Activated CD8-positive, alpha-beta T cell treated with anti-CD3 and anti-CD28 coated beads, Interleukin-2, amount 10 ng/mL, durations not matched to agents 7 days and 5 days (primary cell): ENCODE data around the gene APBA3. TPM values are rescaled to one million over a fixed set of nuclear protein-coding genes. Genes with fewer than 3 reads are reported as not detected.

Source experiments
- ATAC-seq: fragments of 150-1000 bp; cut with Tn5 transposase; one replicate; pipeline ENCODE4 v1.10.0; 2021; ENCODE audit warnings: moderate library complexity
- CTCF ChIA-PET: fragments of 350-600 bp; sonication (Branson Sonifier 250); formaldehyde crosslinking; loops from one replicate; lab custom pipeline; 2021; ENCODE audit warnings: antibody characterized with exemption; lab: Charles Lee
- POLR2A ChIA-PET: fragments of 350-600 bp; sonication (Branson Sonifier 250); formaldehyde crosslinking; loops from one replicate; lab custom pipeline; 2021; ENCODE audit warnings: antibody characterized with exemption; lab: Charles Lee
- DNase-seq: peaks from one replicate; pipeline ENCODE4 v3.0.0-alpha.2; 2020
- H3K27ac Mint-ChIP-seq: one replicate; pipeline ENCODE4 v1.8.0; 2021; ENCODE audit warnings: mild to moderate bottlenecking, mixed read lengths
- H3K27me3 Mint-ChIP-seq: one replicate; pipeline ENCODE4 v1.8.0; 2021; ENCODE audit warnings: low read depth, mixed read lengths
- H3K36me3 Mint-ChIP-seq: one replicate; pipeline ENCODE4 v1.8.0; 2021; ENCODE audit warnings: low read depth, mixed read lengths
- H3K4me1 Mint-ChIP-seq: one replicate; pipeline ENCODE4 v1.8.0; 2021; ENCODE audit warnings: low read depth, mixed read lengths
- H3K4me3 Mint-ChIP-seq: one replicate; pipeline ENCODE4 v1.8.0; 2021; ENCODE audit warnings: mild to moderate bottlenecking, mixed read lengths
- H3K9me3 Mint-ChIP-seq: one replicate; pipeline ENCODE4 v1.8.0; 2022; ENCODE audit warnings: mixed read lengths; ENCODE audit not compliant: insufficient read depth
- total RNA-seq, 2 experiments: library from RNA; stranded (reverse); gene quantifications; one replicate each; pipeline ENCODE4 v1.2.3, GENCODE V29; 2021

The APBA3 gene
- total RNA-seq, 2 experiments from 2014 or later, result 39.6 to 40.5 TPM

GRCh38 chr19:3785451-3785937, 24.0 kb upstream of the APBA3 start:
- peak; percentile 41 for DNase-seq
- POLR2A ChIA-PET, result no interaction called here

DNA sequence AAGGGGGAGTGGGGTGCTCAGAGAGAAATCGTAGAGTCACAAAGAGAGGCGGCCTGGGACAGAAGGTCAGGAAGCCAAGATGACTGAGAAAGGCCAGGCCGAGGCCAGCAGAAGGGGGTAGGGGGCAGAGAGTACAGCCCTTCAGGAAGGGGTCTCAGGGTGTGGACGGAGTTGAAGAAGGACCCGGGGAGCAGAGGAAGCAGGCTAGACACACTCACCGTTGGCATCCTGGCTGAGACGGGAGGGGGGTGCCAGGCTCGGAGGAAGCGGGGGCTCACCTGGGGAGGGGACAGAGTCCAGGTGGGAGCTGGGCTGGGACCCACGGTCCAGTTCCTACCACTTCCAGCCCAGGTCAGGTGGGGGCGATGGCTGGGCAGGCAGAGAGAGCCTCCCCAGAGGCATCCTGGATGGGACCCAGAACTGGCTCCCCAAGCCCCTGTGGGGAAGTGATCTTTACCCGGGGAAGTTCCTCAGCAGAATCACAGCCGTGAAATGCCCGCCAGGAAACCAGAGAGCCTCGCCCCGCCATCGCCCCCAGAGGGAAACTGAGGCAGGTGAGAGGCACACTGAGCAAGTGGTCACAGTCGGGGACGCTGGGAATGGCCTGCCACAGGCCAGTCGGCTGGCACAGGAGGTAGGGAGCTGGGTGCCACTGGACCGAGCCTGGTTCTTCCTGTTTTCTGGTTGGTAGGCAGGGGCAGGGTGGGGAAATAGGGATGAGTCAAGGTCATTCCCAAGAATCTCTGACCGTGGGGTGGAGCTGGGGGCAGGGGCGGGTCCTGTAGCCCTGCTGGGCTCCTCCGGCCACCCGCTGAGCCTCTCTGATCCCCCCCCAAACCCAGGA, 23.3 kb upstream of the APBA3 start:
- H3K27ac Mint-ChIP-seq, result peak overlapping the region; percentile 47
- POLR2A ChIA-PET, result interaction anchor here (0.7 kb wide), 1 partner anchor 67 kb away, joined by 3 read pairs; no protein-coding TSS in a partner anchor

More at GRCh38 chr19:3785451-3785937, 24.0 kb upstream of the APBA3 start:
- H3K4me1 Mint-ChIP-seq, result peaks cover 34% of the 10 kb centered on the region
- H3K9me3 Mint-ChIP-seq, result peaks cover 18% of the 10 kb centered on the region
- CTCF ChIA-PET, result no interaction called here
- ATAC-seq, result peak; percentile 44
- no peaks in the 10 kb centered on the region for H3K27me3 Mint-ChIP-seq
- peaks cover 35% of the 10 kb centered on the region for H3K36me3 Mint-ChIP-seq
- peak overlapping the region; percentile 79 for H3K4me3 Mint-ChIP-seq
- peak overlapping the region; percentile 72 for H3K27ac Mint-ChIP-seq

DNA sequence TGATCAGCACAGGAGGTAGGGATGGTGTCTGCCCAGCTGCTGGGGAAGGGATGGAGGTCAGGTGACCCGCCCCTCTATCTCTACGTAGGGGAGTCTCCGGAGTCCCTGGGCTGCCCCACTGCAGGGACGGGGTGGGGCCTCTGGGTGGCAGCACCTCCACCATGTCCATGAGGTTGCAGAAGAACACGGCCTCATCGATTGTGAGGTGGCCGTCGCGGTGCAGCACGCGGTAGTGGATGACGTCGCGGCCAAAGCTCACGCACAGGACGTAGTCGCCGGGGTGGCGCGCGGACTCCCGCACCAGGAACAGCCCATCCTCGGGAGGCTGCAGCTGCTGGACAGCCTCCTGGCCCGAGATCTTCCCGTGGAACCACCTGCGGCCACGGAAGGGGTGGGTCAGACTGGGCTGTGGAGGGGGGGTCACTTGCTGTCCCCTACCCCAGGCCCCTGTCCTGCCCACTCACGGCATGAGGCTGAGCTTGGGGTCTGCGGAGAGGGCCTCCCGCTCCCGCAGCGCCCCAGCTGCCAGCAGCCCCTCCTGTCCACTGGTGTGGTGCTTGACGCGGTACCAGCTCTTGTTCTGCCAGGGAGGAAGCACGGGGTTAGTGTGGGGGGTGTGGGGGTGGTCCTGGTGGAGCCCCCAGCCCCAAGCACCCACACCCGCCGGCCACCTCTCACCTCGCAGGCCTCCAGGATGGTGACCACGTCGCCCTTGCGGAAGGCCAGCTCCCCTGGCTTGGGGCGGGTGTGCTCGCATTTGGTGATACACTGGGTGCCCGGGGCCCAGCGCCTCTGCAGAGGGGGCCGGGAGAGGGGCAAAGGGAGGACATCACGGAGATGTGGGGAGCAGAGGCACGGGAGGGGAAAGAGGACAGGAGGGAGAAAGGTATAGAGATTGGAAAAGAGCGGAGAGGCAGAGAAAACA, 22.4 kb upstream of the APBA3 start:
- DNase-seq, result peak; percentile 44
- H3K36me3 Mint-ChIP-seq, result peaks cover 35% of the 10 kb centered on the region
- ChIA-PET POLR2A (interaction anchor here (0.7 to 1.8 kb wide), 2 partner anchors 28 to 68 kb away, joined by 3 to 5 read pairs; no protein-coding TSS in a partner anchor), CTCF (interaction anchor here (1.2 to 2.5 kb wide), 3 partner anchors 21 to 38 kb away, joined by 3 to 10 read pairs (median 10); partner anchors contain the start of gene MRPL54)
- peaks cover 18% of the 10 kb centered on the region for H3K9me3 Mint-ChIP-seq
- H3K27me3 Mint-ChIP-seq, result no peaks in the 10 kb centered on the region
- peak overlapping the region; percentile 8 for H3K4me3 Mint-ChIP-seq
- H3K4me1 Mint-ChIP-seq, result peaks cover 28% of the 10 kb centered on the region
- no peak for ATAC-seq
- H3K27ac Mint-ChIP-seq, result no peak overlapping the region

More for the DNA sequence above, 23.3 kb upstream of the APBA3 start:
- ATAC-seq (no peak), DNase-seq (no peak)
- Mint-ChIP-seq H3K27me3 (no peaks in the 10 kb centered on the region), H3K9me3 (peaks cover 18% of the 10 kb centered on the region), H3K36me3 (peaks cover 35% of the 10 kb centered on the region), H3K4me1 (peaks cover 34% of the 10 kb centered on the region), H3K4me3 (peak overlapping the region; percentile 79)
- CTCF ChIA-PET, result no interaction called here

DNA sequence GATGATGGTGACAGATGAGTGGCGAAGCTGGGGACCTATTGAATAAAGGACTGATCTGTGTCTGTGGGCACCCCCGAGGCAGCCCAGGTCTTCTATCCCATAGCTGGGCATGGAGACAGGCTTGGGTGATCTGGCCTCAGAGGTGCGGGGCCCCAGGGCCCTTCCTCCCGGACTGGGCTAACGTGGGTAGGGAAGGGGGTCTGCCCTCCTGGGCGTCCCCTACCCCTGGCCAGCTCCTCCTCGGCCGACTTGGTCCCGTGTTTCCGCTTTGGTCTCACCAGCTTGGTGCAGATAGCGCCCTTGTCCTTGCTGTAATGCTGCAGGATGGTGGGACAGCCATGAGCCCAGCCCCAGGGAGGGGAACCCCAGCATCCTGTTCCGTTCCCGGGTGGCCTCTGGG, 21.4 kb upstream of the APBA3 start:
- ChIA-PET POLR2A (interaction anchor here (1.8 kb wide), 1 partner anchor 29 kb away, joined by 5 read pairs; no protein-coding TSS in a partner anchor), CTCF (interaction anchor here (1.2 to 2.5 kb wide), 3 partner anchors 20 to 39 kb away, joined by 3 to 10 read pairs (median 10); partner anchors contain the start of gene MRPL54)
- Mint-ChIP-seq H3K4me3 (no peak overlapping the region), H3K27ac (no peak overlapping the region), H3K4me1 (peaks cover 24% of the 10 kb centered on the region), H3K9me3 (peaks cover 18% of the 10 kb centered on the region), H3K36me3 (peaks cover 35% of the 10 kb centered on the region), H3K27me3 (no peaks in the 10 kb centered on the region)
- ATAC-seq (no peak), DNase-seq (no peak)

GRCh38 chr19:3782330-3782729, 20.8 kb upstream of the APBA3 start:
- H3K4me1 Mint-ChIP-seq, result peaks cover 24% of the 10 kb centered on the region

DNA sequence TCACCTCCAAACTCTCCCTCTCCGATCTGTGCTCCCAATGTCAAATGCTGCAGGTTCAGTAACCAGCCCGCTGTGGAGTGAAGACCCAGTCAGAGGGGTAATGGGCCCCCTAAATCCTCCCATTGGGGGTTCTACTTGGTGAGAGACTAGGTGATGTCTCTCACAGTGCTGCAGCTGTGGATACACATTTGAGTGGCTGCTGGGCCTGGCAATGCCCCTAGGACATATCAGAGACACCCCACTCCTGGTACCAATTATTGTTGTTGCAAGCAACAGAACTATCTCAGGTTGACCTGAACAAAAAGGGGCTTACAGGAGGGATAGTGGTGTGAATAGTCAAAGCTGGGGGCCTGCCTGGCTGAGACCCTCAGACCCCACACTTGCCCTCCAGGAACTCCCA, 20.1 kb upstream of the APBA3 start:
- Mint-ChIP-seq H3K9me3 (peaks cover 18% of the 10 kb centered on the region), H3K27ac (no peak overlapping the region), H3K4me3 (no peak overlapping the region), H3K27me3 (no peaks in the 10 kb centered on the region), H3K36me3 (peaks cover 35% of the 10 kb centered on the region), H3K4me1 (peaks cover 21% of the 10 kb centered on the region)
- ATAC-seq, result no peak
- ChIA-PET POLR2A (interaction anchor here (1.8 kb wide), 1 partner anchor 31 kb away, joined by 5 read pairs; no protein-coding TSS in a partner anchor), CTCF (interaction anchor here (2.5 to 3.2 kb wide), 2 partner anchors 19 kb away, joined by 9 to 10 read pairs; partner anchors contain the start of gene MRPL54)
- no peak for DNase-seq

More at GRCh38 chr19:3782330-3782729, 20.8 kb upstream of the APBA3 start:
- no peaks in the 10 kb centered on the region for H3K27me3 Mint-ChIP-seq
- H3K27ac Mint-ChIP-seq, result no peak overlapping the region
- H3K4me3 Mint-ChIP-seq, result no peak overlapping the region
- ChIA-PET CTCF (interaction anchor here (2.0 to 2.5 kb wide), 2 partner anchors 19 to 40 kb away, joined by 10 read pairs; partner anchors contain the start of gene MRPL54), POLR2A (interaction anchor here (1.8 kb wide), 1 partner anchor 30 kb away, joined by 5 read pairs; no protein-coding TSS in a partner anchor)
- DNase-seq (no peak), ATAC-seq (no peak)
- peaks cover 35% of the 10 kb centered on the region for H3K36me3 Mint-ChIP-seq
- H3K9me3 Mint-ChIP-seq, result peaks cover 18% of the 10 kb centered on the region

GRCh38 chr19:3780786-3781304, 19.4 kb upstream of the APBA3 start:
- no peak overlapping the region for H3K4me3 Mint-ChIP-seq
- no peaks in the 10 kb centered on the region for H3K27me3 Mint-ChIP-seq
- CTCF ChIA-PET, result interaction anchor here (3.2 kb wide), 1 partner anchor 18 kb away, joined by 9 read pairs; the partner anchor contains the start of gene MRPL54
- H3K36me3 Mint-ChIP-seq, result peaks cover 35% of the 10 kb centered on the region
- DNase-seq (peak; percentile 42), ATAC-seq (no peak)
- H3K27ac Mint-ChIP-seq, result no peak overlapping the region
- peaks cover 20% of the 10 kb centered on the region for H3K4me1 Mint-ChIP-seq
- POLR2A ChIA-PET, result interaction anchor here (0.9 to 1.2 kb wide), 2 partner anchors 18 to 20 kb away, joined by 3 read pairs; partner anchors contain the start of gene MRPL54
- H3K9me3 Mint-ChIP-seq, result peaks cover 18% of the 10 kb centered on the region

GRCh38 chr19:3778899-3779723, 17.6 kb upstream of the APBA3 start:
- Mint-ChIP-seq H3K36me3 (peaks cover 31% of the 10 kb centered on the region), H3K4me1 (peaks cover 11% of the 10 kb centered on the region), H3K27ac (no peak overlapping the region), H3K4me3 (no peak overlapping the region), H3K27me3 (no peaks in the 10 kb centered on the region), H3K9me3 (peaks cover 18% of the 10 kb centered on the region)
- ChIA-PET POLR2A (interaction anchor here (1.6 kb wide), 1 partner anchor 16 kb away, joined by 6 read pairs; the partner anchor contains the start of gene MRPL54), CTCF (interaction anchor here (0.7 to 3.2 kb wide), 2 partner anchors 16 to 43 kb away, joined by 3 to 9 read pairs; partner anchors contain the start of gene MRPL54)
- DNase-seq (no peak), ATAC-seq (no peak)

- H3K27me3 Mint-ChIP-seq, result no peaks in the 10 kb centered on the region
- no peak overlapping the region for H3K4me3 Mint-ChIP-seq
- CTCF ChIA-PET, result interaction anchor here (3.2 kb wide), 1 partner anchor 16 kb away, joined by 9 read pairs; the partner anchor contains the start of gene MRPL54
- DNase-seq, result no peak
- H3K36me3 Mint-ChIP-seq, result peaks cover 24% of the 10 kb centered on the region
- no peak overlapping the region for H3K27ac Mint-ChIP-seq
- no peak for ATAC-seq
- POLR2A ChIA-PET, result interaction anchor here (1.6 kb wide), 1 partner anchor 16 kb away, joined by 6 read pairs; the partner anchor contains the start of gene MRPL54
- peaks cover 11% of the 10 kb centered on the region for H3K4me1 Mint-ChIP-seq
- peaks cover 18% of the 10 kb centered on the region for H3K9me3 Mint-ChIP-seq
Measured at GRCh38 chr19:3778104-3778867, 16.8 kb upstream of the APBA3 start.
